ENCODE data around the gene SLMAP.

GRCh38 chr3:57709559-57709958, 46.5 kb upstream of the SLMAP start:
- TF ChIP-seq, protein P1, sequence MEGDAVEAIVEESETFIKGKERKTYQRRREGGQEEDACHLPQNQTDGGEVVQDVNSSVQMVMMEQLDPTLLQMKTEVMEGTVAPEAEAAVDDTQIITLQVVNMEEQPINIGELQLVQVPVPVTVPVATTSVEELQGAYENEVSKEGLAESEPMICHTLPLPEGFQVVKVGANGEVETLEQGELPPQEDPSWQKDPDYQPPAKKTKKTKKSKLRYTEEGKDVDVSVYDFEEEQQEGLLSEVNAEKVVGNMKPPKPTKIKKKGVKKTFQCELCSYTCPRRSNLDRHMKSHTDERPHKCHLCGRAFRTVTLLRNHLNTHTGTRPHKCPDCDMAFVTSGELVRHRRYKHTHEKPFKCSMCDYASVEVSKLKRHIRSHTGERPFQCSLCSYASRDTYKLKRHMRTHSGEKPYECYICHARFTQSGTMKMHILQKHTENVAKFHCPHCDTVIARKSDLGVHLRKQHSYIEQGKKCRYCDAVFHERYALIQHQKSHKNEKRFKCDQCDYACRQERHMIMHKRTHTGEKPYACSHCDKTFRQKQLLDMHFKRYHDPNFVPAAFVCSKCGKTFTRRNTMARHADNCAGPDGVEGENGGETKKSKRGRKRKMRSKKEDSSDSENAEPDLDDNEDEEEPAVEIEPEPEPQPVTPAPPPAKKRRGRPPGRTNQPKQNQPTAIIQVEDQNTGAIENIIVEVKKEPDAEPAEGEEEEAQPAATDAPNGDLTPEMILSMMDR (IDR thresholded peaks at IDR 0.05) = no peak
- no peak for TF ChIP-seq POLR2A (IDR thresholded peaks at IDR 0.05)

Data from lower leg skin (tissue), 3 donors.